Neural progenitor cell (in vitro differentiated cells): ENCODE results near the gene SLC35F4. TPM values are rescaled to one million over a fixed set of nuclear protein-coding genes. Genes with fewer than 3 reads are reported as not detected.

Experiments used
- DNase-seq: peaks from one replicate; pipeline ENCODE4 v3.0.0-alpha.2; 2016; ENCODE audit warnings: low spot score
- H2AFZ ChIP-seq: fragments of 200-600 bp; sonication (generic); replicated peaks from 2 replicates; pipeline ENCODE4 v1.6.1; 2016; ENCODE audit warnings: antibody characterized with exemption
- H3F3A ChIP-seq: fragments of 200-600 bp; sonication (generic); 2 replicates; pipeline ENCODE4 v1.6.1; 2016; ENCODE audit warnings: antibody characterized with exemption, low read depth
- H3K27ac ChIP-seq: fragments of 200-600 bp; sonication (generic); 2 replicates; pipeline ENCODE4 v1.5.1; 2016; ENCODE audit warnings: mild to moderate bottlenecking
- H3K27me3 ChIP-seq: fragments of 200-600 bp; sonication (generic); 2 replicates; pipeline ENCODE4 v1.6.1; 2016; ENCODE audit warnings: mild to moderate bottlenecking, moderate library complexity
- H3K36me3 ChIP-seq: fragments of 200-600 bp; sonication (generic); 2 replicates; pipeline ENCODE4 v1.5.1; 2016
- H3K4me1 ChIP-seq: fragments of 200-600 bp; sonication (generic); 2 replicates; pipeline ENCODE4 v1.6.1; 2016; ENCODE audit warnings: mixed run types
- H3K4me2 ChIP-seq: fragments of 200-600 bp; sonication (generic); 2 replicates; pipeline ENCODE4 v1.6.1; 2016
- H3K4me3 ChIP-seq: fragments of 200-600 bp; sonication (generic); 2 replicates; pipeline ENCODE4 v1.5.1; 2016
- H3K79me2 ChIP-seq: fragments of 200-600 bp; sonication (generic); 2 replicates; pipeline ENCODE4 v1.6.1; 2016; ENCODE audit warnings: low read depth
- H3K9ac ChIP-seq: fragments of 200-600 bp; sonication (generic); 2 replicates; pipeline ENCODE4 v1.6.1; 2016
- H3K9me3 ChIP-seq: fragments of 200-600 bp; sonication (generic); 2 replicates; pipeline ENCODE4 v1.5.1; 2016; ENCODE audit warnings: low read depth
- H4K20me1 ChIP-seq: fragments of 200-600 bp; sonication (generic); 2 replicates; pipeline ENCODE4 v1.6.1; 2016; ENCODE audit warnings: low read depth
- H3K27ac Mint-ChIP-seq: 3 replicates; pipeline ENCODE4 v1.8.0; 2021; ENCODE audit warnings: mixed read lengths
- H3K27me3 Mint-ChIP-seq: 2 replicates; pipeline ENCODE4 v1.8.0; 2022; ENCODE audit warnings: low read depth, mild to moderate bottlenecking, inconsistent platforms, moderate library complexity, mixed read lengths; ENCODE audit not compliant: insufficient read depth
- H3K36me3 Mint-ChIP-seq: 3 replicates; pipeline ENCODE4 v1.8.0; 2021; ENCODE audit warnings: mixed read lengths
- H3K4me1 Mint-ChIP-seq: 3 replicates; pipeline ENCODE4 v1.8.0; 2021; ENCODE audit warnings: mixed read lengths
- H3K4me3 Mint-ChIP-seq: 3 replicates; pipeline ENCODE4 v1.8.0; 2021; ENCODE audit warnings: mild to moderate bottlenecking, moderate library complexity, mixed read lengths
- H3K9me3 Mint-ChIP-seq: 3 replicates; pipeline ENCODE4 v1.8.0; 2020; ENCODE audit warnings: mixed read lengths
- EZH2 ChIP-seq: fragments of 200-600 bp; sonication (generic); IDR thresholded peaks from 2 replicates; pipeline ENCODE4 v1.6.1; 2017; ENCODE audit warnings: antibody characterized with exemption, mild to moderate bottlenecking, moderate library complexity
- EZH2phosphoT487 ChIP-seq: fragments of 200-600 bp; sonication (generic); IDR thresholded peaks from 2 replicates; pipeline ENCODE4 v1.6.1; 2017; ENCODE audit warnings: antibody characterized with exemption
- total RNA-seq: library from RNA; depleted of rRNA; stranded (reverse); fragments of >200 nt; gene quantifications from 2 replicates; pipeline ENCODE4 v1.2.3, GENCODE V29; 2015; ENCODE audit warnings: low replicate concordance
- TF ChIP-seq, protein P1 (sequence below): fragments of 200-600 bp; sonication (generic); IDR thresholded peaks from 2 replicates; pipeline ENCODE4 v1.5.1; 2017; ENCODE audit warnings: antibody characterized with exemption, mild to moderate bottlenecking

SLC35F4 gene
- total RNA-seq, 1 donor from 2014 or later, result not detected

GRCh38 chr14:57748279-57748678 is 117.6 kb downstream of the SLC35F4 start:
- Histone ChIP-seq H4K20me1 (no peaks in the 10 kb centered on the region), H3K9me3 (no peaks in the 10 kb centered on the region), H3K4me2 (no peak overlapping the region), H3K4me1 (no peaks in the 10 kb centered on the region), H2AFZ (no peak overlapping the region), H3K27me3 (no peaks in the 10 kb centered on the region), H3F3A (no peaks in the 10 kb centered on the region), H3K27ac (no peak overlapping the region), H3K79me2 (no peaks in the 10 kb centered on the region), H3K4me3 (no peak overlapping the region), H3K36me3 (no peaks in the 10 kb centered on the region), H3K9ac (no peak overlapping the region)
- no peaks in the 10 kb centered on the region for H3K4me1 Mint-ChIP-seq
- TF ChIP-seq, protein P1, sequence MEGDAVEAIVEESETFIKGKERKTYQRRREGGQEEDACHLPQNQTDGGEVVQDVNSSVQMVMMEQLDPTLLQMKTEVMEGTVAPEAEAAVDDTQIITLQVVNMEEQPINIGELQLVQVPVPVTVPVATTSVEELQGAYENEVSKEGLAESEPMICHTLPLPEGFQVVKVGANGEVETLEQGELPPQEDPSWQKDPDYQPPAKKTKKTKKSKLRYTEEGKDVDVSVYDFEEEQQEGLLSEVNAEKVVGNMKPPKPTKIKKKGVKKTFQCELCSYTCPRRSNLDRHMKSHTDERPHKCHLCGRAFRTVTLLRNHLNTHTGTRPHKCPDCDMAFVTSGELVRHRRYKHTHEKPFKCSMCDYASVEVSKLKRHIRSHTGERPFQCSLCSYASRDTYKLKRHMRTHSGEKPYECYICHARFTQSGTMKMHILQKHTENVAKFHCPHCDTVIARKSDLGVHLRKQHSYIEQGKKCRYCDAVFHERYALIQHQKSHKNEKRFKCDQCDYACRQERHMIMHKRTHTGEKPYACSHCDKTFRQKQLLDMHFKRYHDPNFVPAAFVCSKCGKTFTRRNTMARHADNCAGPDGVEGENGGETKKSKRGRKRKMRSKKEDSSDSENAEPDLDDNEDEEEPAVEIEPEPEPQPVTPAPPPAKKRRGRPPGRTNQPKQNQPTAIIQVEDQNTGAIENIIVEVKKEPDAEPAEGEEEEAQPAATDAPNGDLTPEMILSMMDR, result no peak
- TF ChIP-seq EZH2, result no peak
- TF ChIP-seq EZH2phosphoT487, result no peak
- no peak for DNase-seq
- H3K4me3 Mint-ChIP-seq, result no peak overlapping the region
- H3K36me3 Mint-ChIP-seq, result no peaks in the 10 kb centered on the region
- peaks cover 2% of the 10 kb centered on the region for H3K9me3 Mint-ChIP-seq
- H3K27ac Mint-ChIP-seq, result no peak overlapping the region
- H3K27me3 Mint-ChIP-seq, result no peaks in the 10 kb centered on the region

DNA sequence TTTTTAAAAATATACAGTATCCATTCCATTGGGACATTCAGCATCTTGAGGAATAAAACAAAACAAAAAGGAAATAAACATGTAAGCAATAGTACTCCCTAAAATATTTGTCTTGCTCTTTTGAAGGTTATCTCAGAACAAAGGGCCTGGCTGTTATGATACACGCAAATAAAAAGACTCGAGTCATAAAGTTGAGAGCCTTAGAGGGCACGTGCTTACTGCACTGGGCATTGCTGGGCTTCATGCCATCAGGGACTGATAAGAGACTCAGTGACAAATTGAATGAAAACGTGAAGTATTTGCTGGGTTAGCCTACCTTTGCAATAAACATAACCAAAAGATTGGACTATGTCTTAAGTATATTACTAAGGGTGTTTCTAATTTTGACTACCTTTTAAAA is 118.9 kb downstream of the SLC35F4 start:
- H3K4me1 Mint-ChIP-seq, result no peaks in the 10 kb centered on the region
- H3K9me3 Mint-ChIP-seq, result peaks cover 2% of the 10 kb centered on the region
- no peak overlapping the region for H2AFZ ChIP-seq
- H3K27me3 Mint-ChIP-seq, result no peaks in the 10 kb centered on the region
- H3K9me3 ChIP-seq, result no peaks in the 10 kb centered on the region
- no peaks in the 10 kb centered on the region for H4K20me1 ChIP-seq
- no peak overlapping the region for H3K27ac Mint-ChIP-seq
- no peak for TF ChIP-seq EZH2
- H3K79me2 ChIP-seq, result no peaks in the 10 kb centered on the region
- H3K36me3 Mint-ChIP-seq, result no peaks in the 10 kb centered on the region
- no peaks in the 10 kb centered on the region for H3K4me1 ChIP-seq
- no peak overlapping the region for H3K4me2 ChIP-seq
- no peaks in the 10 kb centered on the region for H3F3A ChIP-seq
- H3K27me3 ChIP-seq, result no peaks in the 10 kb centered on the region
- H3K9ac ChIP-seq, result no peak overlapping the region
- no peaks in the 10 kb centered on the region for H3K36me3 ChIP-seq
- no peak overlapping the region for H3K27ac ChIP-seq
- H3K4me3 Mint-ChIP-seq, result no peak overlapping the region
- no peak overlapping the region for H3K4me3 ChIP-seq
- DNase-seq, result no peak

DNA sequence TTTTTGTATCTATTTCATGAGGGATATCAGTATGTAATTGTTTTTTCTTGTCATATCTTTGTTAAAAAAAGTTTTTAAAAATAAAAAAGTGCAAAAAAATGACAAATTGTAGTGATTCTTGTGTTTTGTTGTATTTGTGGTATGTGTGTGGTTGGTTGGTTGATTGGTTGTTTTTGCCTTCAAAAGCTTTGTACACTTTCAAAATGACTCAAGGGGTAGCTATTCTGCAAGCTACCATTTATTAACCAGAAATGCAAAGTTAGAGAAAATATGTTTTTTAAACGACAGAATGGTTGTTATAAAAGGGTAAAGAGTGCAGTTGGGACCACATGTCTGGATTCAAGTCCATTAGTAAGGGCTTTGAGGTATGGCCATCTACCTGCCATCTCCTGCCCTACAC is 119.3 kb downstream of the SLC35F4 start:
- H3K4me3 ChIP-seq, result no peak overlapping the region
- no peak overlapping the region for H3K9ac ChIP-seq
- no peaks in the 10 kb centered on the region for H3K27me3 Mint-ChIP-seq
- no peaks in the 10 kb centered on the region for H3K4me1 ChIP-seq
- no peak overlapping the region for H3K4me2 ChIP-seq
- no peaks in the 10 kb centered on the region for H3K36me3 Mint-ChIP-seq
- H3F3A ChIP-seq, result no peaks in the 10 kb centered on the region
- H2AFZ ChIP-seq, result no peak overlapping the region
- no peak for DNase-seq
- H3K79me2 ChIP-seq, result no peaks in the 10 kb centered on the region
- no peak overlapping the region for H3K27ac Mint-ChIP-seq
- H3K27me3 ChIP-seq, result no peaks in the 10 kb centered on the region
- H3K4me1 Mint-ChIP-seq, result no peaks in the 10 kb centered on the region
- H3K9me3 ChIP-seq, result no peaks in the 10 kb centered on the region
- H3K36me3 ChIP-seq, result no peaks in the 10 kb centered on the region
- TF ChIP-seq EZH2phosphoT487 (no peak), EZH2 (no peak)
- TF ChIP-seq, protein P1, result no peak
- no peaks in the 10 kb centered on the region for H4K20me1 ChIP-seq
- peaks cover 2% of the 10 kb centered on the region for H3K9me3 Mint-ChIP-seq
- no peak overlapping the region for H3K27ac ChIP-seq
- no peak overlapping the region for H3K4me3 Mint-ChIP-seq

DNA sequence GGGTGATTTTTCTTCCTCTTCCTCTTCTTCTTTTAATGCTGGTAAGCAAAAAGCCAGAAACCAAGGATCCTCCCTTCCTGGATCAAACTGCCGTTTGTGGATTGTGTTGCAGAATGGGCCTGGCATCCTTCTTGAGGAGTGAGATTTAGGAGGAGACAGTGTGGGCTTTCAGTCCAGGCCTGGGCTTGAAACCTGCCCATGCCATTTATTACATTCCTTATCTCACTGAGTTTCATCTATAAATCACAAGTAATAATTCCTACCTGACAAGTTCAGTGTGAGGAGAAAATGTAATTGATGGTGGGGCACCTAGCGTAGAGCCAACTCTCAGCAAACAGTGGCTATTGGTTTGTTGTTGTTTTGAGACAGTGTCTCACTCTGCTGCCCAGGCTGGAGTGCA is 126.4 kb downstream of the SLC35F4 start:
- H2AFZ ChIP-seq, result peak overlapping the region; percentile 14
- H3K9me3 Mint-ChIP-seq, result no peaks in the 10 kb centered on the region
- H3K4me1 ChIP-seq, result no peaks in the 10 kb centered on the region
- no peak overlapping the region for H3K27ac ChIP-seq
- no peak overlapping the region for H3K27ac Mint-ChIP-seq
- no peak overlapping the region for H3K4me3 Mint-ChIP-seq
- no peak for DNase-seq
- no peaks in the 10 kb centered on the region for H3K27me3 ChIP-seq
- H3K9ac ChIP-seq, result no peak overlapping the region
- H3K4me3 ChIP-seq, result no peak overlapping the region
- H3K9me3 ChIP-seq, result no peaks in the 10 kb centered on the region
- H3F3A ChIP-seq, result no peaks in the 10 kb centered on the region
- no peaks in the 10 kb centered on the region for H4K20me1 ChIP-seq
- no peaks in the 10 kb centered on the region for H3K79me2 ChIP-seq
- H3K36me3 Mint-ChIP-seq, result no peaks in the 10 kb centered on the region
- no peak overlapping the region for H3K4me2 ChIP-seq
- H3K4me1 Mint-ChIP-seq, result no peaks in the 10 kb centered on the region
- no peaks in the 10 kb centered on the region for H3K27me3 Mint-ChIP-seq
- no peaks in the 10 kb centered on the region for H3K36me3 ChIP-seq
- TF ChIP-seq EZH2 (no peak), EZH2phosphoT487 (no peak)
- TF ChIP-seq, protein P1, result no peak
